GM21825 (cell line): ENCODE data around the gene PMEPA1.

ENCODE experiments used
- ATAC-seq: cut with Tn5 transposase; IDR thresholded peaks from one replicate; pipeline ENCODE4 v1.9.1; 2021; ENCODE audit warnings: mild to moderate bottlenecking, moderate library complexity; ENCODE audit not compliant: unreplicated experiment

PMEPA1 gene, protein sequence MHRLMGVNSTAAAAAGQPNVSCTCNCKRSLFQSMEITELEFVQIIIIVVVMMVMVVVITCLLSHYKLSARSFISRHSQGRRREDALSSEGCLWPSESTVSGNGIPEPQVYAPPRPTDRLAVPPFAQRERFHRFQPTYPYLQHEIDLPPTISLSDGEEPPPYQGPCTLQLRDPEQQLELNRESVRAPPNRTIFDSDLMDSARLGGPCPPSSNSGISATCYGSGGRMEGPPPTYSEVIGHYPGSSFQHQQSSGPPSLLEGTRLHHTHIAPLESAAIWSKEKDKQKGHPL

DNA sequence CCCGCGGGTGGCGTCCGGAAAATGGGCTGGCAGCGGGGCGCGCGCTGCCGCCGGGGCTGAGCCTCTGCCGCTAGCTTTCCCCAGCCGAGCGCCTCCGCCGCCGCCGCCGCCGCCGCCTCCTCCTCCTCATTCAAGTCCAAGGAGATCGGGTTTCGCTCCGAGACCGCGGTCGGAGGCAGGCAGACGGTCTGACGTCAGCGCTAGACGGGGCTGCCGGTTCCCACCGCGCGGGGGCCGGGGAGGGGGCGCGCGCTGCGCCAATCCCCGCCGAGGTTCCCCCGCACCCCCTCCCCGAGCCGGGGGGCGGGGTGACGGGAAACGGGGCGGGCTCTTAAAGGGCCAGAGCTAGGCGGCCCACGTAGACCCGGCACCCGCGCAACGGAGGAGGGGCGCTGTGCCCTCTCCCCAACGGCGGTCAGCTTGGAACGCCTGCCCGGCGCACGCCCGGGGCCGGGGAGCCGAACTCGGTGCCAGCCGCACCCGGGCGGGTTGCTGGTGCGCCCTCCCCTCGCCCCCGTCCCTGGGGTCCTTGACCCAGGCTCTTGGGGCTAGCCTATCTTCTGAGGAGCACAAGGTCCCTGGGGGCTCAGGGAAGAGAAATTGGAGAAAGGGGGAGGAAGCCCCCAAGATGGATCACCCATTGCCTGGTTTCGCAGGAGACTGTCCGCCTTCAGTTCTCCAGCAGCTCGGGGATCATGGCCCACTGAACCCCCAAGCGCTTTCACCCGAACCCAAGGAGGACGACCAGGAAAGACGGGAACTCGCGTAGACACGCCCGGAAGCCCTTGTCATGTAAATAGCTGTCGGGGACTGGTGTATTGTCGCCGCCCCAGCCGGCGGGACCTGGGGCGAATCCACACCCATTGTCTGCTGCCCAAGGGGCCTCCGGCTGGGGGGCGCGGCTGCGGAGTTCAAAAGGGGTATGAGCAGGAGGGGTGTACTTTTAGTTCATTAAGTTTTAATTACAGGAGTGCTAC lies at the start of gene PMEPA1:
TSS of gene PMEPA1 (minus strand) at position 193 of the 977 bp plus-strand sequence. CDS start 433 bp downstream, outside the sequence.
- peak; percentile 66 for ATAC-seq

DNA sequence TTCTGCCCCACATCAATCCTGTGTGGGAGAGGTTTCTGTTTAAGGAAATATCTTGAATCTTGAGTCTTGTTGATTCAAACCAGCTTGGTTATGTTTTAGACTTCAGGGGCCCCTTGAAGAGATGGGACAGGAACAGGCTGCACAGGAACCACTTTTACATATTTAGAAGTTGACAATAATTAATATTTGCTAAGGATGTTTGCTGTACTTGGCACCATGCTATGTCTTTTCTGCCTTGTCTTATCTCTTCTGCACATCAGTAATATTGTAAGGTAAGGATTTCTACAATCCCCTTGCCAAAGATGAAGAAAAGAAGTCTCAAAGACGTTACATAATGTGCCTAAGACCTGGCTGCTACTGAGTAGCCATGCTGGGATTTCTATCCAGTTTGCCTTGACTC lies 48.0 kb upstream of the PMEPA1 start:
- ATAC-seq: no peak

DNA sequence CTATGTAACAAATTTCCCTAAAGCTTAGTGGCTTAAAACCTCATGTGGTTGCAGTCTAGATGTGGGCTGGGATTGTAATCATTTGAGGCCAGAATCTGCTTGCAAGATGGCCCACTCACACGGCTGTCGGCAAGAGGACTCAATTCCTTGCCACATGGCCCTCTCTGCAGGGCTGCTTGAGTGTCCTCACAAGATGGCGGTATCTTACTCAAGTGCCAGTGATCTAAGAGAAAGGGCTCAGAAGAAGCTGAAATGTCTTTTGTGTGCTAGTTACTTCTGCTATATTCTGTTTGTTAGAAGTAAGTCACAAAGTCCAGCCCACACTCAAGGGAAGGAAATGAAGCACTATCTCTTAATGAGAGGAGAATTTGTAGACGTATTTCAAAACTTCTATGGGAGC lies 47.1 kb upstream of the PMEPA1 start:
- ATAC-seq: no peak

DNA sequence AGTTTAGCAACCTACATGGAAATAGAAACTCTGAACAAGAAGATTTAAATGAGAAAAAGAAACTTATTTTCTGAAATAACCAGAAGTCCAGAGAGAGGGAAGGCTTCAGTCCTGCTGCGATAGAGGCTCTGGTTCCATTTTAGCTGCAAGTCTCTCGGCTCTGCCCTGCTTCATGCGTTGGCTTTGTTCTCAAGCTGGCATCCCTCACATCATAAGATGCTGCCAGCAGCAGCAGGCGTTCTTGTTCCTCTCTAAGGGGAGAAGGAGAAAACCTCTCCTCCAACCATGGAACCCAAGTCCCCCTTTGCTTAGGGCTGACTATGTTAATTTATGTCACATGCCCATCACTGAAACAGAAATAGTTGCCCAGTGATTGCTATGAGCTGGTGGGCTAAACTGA lies 46.4 kb upstream of the PMEPA1 start:
- no peak for ATAC-seq

DNA sequence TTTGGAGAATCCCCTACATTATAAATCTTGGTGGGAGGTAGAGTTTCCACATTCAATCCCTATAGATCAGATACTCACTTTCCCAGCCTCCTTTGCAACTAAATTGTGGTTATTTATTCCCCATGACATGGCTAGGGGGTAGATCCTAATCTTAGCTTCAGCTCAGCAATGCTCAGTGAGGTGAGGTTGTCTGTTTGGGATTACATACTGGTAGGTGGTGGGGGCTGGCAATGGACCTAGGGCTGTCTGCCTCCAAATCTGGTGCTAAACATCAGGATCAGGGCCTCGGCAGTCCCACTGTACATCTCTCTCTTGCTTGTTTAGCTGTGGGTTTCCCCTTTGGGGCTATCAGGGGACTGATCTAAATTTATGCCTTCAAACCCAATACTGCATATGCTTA lies 45.8 kb upstream of the PMEPA1 start:
- ATAC-seq: no peak

DNA sequence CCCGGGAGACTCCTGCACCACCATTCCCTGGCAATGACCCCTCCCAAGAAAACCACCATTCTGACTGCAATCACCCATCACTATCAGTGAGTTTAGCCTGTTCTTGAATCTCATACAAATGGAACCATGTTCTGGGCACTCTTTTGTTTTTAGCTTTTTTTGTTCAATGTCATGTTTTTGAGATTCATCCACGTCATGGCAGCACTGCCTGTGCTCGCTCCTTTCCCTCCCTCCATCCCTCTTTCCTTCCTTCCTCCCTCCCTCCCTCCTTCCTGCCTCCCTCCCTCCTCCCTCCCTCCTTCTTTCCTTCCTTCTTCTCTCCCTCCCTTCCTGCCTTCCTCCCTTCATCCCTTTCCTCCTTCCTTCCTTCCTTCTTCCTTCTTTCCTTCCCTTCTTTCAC lies 44.4 kb upstream of the PMEPA1 start:
- no peak for ATAC-seq

DNA sequence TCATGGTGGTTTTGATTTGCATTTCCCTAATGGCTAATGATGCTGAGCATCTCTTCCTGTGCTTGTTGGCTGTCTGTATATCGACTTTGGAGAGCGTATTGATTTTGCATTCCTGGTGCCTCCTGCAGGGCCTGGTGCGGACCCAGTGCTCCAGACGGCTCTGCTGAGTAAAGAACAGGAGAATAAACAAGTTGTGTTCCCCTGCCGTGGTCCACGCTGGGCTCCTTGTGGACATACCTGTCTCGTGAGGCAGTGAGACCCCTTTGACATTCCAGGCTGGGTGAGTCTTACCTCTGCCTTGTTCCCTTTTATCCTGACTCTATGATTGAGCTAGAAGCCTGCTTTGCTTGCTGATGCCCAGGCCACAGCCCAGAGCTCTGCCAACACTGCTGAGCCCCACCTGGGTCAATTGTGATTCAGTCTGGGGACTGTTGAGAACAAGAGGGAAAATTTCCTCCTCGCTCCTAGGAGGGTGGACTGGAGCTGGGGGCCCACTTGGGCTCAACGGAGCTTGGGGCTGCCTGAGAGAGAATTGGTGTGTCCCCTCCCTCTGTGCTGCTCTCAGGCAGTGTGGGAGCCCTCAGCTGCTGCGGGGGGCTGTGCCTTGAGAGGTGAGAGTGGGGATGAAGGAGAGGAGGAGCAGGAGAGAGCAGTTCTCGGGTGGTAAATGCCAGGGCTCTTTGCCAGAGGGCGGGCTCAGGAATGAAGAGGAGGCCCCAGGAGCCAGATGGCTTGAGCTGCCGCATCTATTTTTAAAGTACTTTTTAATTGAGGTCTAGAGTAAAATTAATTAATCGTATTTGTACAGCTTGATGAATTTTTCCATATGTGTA lies 43.7 kb upstream of the PMEPA1 start:
- ATAC-seq: no peak

DNA sequence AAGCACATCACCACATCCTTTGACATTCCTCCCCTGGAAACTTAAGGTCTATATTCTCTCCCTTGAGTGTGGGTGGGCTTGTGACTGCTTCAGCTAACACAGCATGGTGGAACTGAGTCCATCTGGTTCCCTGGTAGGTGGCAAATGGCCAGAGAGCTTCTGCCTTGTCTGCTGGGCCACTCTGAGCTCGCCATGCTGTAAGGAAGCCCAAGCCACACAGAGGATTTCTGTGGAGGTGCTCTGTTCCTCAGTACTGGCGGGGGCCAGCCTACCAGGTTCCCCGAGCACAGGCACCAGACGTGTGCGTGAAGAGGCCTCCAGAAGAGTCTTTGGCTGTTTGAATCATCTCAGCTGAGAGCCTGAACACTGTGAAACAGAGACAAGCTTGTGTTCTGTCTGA lies 41.6 kb upstream of the PMEPA1 start:
- no peak for ATAC-seq

DNA sequence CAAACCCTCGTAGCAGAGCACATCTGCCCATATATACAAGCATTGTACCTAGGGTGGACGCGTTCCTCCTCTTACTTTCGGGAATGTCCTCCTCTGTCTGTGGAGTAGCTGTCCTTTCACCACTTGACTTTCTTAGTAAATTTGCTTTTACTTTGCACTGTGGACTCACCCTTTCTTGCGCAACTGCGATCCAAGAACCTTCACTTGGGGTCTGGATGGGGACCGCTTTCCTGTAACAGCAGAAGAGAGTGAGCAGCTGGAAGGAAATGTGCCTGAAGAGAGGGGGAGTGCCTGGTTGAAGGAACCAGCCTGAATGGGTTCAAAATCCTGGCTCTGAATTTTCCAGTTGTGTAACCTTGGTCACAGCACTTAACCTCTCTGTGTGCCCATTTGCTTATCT lies 40.1 kb upstream of the PMEPA1 start:
- no peak for ATAC-seq

DNA sequence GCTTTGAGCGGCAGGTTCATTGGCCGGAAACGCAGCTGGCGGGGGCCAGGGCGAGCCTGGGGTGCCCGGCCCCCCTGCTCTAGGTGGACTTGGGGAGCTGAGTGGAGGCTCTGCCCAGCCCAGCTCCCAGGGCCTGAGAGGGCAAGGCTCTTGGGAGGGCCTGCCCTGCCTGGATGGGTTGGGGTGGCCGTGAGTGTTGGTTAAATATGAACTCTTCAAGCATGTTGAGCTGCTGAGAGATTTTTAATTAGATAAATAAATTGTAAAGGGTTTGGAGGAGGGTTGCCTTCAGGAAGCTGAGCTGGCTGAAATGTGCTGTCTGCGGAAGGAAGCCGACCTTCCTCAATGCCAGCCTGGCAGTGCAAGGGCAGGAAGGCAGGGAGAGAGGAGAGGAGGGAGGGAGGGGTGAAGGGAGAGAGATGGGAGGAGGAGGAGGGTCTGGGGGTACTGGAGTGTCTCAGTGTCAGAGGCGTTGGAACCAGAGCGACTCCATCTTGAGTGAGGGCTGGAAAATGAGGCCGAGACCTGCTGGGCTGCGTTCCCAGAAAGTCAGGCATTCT lies 39.4 kb upstream of the PMEPA1 start:
- ATAC-seq: no peak

DNA sequence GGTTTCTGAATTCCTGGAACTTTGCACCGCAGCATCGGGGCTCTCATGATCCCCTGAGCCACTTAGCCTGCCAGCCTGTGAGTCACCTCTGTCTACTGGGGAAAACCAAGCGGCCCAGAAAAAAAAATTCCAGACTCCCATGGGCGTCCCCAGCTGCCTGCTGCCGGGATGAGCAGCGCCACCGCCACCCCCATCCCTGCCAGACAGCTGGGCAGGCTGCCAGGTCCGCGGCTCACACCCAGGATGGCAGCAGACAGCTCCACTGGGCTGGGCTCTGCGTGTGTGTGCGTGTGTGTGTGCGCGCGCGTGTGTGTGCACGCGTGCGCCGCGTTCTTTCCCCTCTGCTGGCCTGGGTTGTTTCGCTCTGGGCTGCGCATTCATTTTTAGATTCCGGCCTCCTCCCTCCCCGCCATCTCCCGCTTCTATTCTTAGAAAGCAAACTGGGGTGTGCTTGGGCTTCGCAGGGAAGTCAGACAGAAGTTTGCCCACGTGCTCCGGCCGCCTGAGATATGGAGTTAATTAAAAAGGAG lies 38.9 kb upstream of the PMEPA1 start:
- ATAC-seq: no peak

DNA sequence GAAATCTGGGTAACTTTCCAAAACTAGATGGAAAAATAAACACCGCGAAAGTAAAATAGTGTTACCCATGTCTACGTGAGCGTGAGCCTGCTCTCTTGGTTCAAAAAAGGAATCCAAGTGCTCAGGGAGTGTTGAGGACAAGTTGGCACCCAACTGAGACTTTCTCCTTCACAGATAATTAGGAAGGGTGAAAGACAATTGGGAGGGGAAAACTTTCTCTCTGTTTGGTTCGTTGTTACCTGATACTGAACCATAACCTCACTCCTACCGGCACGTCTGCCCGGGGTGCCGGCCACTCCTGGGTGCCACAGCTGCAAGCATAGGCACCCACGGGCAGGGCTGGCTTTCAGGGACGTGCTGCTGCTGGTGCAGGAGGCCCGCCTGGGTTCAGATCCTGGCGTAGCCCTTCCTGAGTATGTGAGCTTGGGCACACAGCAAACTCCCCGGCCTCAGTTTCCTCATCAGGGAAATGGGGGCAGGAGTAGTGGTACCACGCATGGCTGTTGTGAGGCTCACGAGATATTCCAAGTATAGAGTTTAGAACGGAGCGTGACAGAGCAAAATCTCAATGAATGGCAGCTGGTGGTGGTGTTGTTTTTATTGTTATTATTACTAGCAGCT lies 38.2 kb upstream of the PMEPA1 start:
- no peak for ATAC-seq

DNA sequence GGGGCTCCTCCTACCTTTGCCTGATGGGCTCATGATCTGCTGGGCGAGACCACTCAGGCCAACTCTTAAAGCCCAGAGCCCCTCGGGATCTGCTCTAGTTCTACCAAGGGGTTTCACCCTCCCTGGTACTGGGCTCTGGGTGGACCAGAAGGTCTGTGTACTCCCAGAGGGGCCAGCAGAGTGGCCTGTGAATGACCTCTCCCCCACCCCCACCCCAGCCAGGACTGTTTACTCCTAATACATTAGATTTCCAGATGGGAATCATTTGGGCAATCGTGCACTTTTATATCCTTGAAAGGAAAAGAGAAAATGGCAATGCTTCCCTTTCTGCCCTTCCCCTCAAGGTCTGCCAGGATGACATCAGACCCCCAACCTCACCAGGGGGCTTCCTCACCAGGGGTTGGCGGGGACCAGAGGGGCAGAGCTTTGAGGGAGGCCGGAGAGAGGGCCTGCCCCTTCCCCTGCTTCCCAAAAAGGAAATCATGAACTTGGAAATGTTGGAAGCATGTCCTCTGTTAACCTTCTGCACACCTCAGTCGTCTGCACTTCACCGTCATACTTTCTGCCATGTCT lies 37.1 kb upstream of the PMEPA1 start:
- ATAC-seq: no peak

DNA sequence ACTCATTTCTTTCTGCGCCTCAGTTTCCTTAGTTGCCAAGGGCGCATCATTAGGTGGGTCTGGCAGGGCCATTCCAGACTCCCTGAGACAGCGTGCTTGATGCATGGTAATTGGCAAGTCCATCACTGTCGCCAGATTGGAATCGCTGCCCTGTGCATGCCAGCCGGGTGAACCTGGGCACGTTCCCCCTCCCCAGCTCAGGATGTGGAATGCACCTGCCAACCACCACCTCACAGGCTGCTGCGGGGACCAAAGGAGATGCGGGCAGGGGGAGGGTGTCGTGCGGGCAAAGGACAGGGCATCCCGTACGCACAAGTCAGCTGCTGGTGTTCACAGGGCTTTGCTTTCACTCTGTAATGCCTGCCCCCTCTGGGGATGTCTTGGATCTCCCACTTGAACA lies 36.4 kb upstream of the PMEPA1 start:
- no peak for ATAC-seq

DNA sequence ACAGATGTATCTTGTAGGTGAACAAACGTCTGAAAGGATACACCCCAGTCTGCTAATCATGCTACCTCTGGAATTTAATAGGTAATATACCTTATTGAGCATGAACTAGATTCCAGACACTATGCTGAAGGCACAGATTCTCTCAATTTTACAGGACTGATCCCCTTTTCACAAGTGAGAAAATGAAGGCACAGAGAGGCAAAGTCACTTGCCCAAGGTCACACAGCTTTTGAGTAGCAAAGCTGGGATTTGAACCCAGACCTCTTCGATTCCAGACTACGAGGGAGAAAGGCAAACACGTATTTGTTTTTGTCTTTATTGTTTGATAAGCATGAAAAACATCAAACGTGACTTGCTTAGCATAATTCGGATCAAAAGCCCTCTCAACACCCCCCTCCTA lies 34.4 kb upstream of the PMEPA1 start:
- no peak for ATAC-seq

DNA sequence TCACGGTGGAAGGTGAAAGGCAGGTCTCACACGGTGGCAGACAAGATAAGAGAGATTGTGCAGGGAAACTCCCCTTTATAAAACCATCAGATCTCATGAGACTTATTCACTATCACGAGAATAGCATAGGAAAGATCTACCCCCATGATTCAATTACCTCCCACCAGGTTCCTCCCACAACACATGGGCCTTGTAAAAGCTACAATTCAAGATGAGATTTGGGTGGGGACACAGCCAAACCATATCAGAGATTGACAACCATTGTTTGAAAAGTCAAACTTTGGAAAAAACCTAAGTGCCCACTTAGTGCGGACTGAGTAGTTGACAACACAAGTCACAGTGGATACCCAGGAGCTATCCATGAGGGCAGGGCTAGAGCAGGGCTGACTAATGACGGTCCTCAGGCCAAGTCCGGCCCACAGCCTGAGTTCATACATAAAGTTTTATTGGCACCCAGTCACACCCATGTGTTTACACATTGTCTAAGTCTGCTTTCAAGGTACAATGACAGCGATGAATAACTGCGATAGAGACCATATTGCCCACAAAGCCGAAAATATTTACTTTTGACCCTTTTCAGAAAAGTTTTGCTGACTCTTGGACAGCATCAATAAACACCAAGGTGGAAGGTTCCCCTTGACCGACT lies 33.8 kb upstream of the PMEPA1 start:
- no peak for ATAC-seq

DNA sequence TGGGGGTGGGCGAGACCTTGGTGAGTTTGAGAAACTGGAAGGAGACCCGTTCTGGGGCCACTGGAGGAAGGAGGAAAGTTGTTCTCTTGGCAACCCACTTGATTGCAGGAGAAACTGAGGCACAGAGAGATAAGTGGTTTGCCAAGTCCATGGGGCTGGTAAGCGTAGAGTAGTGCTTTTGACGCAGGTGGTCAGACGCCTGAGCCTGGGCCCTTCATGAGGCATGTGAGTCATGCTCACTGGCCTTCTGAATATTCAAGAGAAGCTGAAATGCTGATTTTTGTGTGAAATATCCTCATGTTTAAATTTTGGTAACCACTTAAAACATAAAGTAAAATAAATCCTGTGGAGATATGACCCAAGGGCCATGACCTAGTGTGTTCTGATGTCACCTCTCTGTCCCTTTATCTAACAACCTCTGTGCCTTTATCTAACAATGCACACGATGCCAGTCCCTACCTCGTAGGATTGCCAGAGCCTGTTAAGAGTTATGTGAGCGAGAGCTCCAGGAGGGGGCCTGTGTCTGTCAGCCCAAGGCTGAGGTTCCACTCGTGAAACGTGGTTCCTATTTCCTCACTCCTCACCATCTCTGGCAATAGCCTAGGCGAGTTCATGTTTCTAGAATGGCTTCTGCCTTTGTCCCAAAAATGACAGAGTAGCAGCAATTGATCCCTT lies 32.8 kb upstream of the PMEPA1 start:
- no peak for ATAC-seq

DNA sequence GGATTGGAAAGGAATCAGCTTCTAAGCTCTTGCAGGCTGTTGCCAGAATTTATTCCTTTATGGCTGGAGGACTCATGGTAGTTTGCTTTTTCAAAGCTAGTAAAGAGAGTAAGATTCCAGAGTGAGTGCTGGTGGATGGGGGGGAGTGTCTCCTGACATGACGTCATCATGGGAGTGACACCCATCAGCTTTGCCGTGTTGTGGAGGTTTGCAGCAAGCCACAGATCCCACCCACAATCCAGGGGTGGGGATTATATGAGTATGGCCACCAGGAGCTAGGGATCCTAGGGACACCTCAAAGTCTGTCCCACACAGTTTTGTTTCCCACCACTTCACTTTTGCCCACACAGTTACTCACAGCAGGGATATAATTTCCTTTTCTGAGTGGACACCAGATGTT lies 28.7 kb upstream of the PMEPA1 start:
- no peak for ATAC-seq

DNA sequence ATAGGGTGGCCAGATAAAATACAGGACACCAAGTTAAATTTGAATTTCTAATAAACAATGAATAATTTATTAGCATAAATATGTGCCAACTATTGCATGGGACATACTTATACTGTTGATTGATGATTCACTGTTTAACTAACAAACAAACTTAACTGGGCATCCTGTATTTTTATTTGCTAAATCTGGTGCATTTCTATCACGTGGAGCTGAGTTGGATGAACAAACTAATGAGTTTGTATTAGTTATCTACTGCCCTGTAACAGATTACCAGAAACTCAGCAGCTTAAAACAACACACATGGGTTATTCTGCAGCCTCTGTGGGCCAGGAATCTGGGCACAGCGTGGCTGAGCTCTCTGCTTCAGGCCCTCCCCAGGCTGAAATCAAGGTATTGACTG lies 28.2 kb upstream of the PMEPA1 start:
- no peak for ATAC-seq
